ENCODE measurements around the gene ASB18. TPM values are rescaled to one million over a fixed set of nuclear protein-coding genes. Genes with fewer than 3 reads are reported as not detected.
"Not testable (repeated sequence)": the region's sequence is repeated elsewhere in the genome, so short reads cannot be mapped to it uniquely, and the experiment has no call there.

Gene ASB18
- total RNA-seq, 1 donor from 2014 or later, result not detected

DNA sequence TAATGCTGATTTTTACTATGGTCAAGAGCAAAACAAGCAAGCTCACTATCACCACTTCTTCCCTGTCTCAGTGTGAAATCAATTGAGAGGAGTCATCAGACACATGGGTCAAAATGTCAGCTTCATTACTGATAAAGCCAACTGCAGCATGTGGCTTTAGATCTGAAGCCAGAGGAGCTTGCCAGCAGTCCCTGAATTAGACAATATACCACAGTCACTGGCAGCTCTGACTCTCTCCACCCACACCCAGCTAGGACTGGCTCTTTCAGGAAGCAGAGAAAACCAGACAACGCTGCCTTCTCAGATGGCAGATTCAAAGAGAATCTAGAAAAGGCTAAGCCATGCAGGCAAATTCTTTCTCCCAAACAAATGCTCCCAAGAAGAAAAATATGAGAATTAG, 20.0 kb upstream of the ASB18 start:
- no peak overlapping the region for H3K4me3 Mint-ChIP-seq
- TF ChIP-seq, protein P1, sequence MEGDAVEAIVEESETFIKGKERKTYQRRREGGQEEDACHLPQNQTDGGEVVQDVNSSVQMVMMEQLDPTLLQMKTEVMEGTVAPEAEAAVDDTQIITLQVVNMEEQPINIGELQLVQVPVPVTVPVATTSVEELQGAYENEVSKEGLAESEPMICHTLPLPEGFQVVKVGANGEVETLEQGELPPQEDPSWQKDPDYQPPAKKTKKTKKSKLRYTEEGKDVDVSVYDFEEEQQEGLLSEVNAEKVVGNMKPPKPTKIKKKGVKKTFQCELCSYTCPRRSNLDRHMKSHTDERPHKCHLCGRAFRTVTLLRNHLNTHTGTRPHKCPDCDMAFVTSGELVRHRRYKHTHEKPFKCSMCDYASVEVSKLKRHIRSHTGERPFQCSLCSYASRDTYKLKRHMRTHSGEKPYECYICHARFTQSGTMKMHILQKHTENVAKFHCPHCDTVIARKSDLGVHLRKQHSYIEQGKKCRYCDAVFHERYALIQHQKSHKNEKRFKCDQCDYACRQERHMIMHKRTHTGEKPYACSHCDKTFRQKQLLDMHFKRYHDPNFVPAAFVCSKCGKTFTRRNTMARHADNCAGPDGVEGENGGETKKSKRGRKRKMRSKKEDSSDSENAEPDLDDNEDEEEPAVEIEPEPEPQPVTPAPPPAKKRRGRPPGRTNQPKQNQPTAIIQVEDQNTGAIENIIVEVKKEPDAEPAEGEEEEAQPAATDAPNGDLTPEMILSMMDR (conservative IDR thresholded peaks at IDR 0.05), result no peak
- peaks cover 40% of the 10 kb centered on the region for H3K27me3 Mint-ChIP-seq
- peaks cover 9% of the 10 kb centered on the region for H3K9me3 Mint-ChIP-seq
- no peak for DNase-seq (ENCODE audit: extremely low spot score, unreplicated experiment)
- H3K4me1 Mint-ChIP-seq (ENCODE audit: unreplicated experiment), result no peaks in the 10 kb centered on the region
- H3K27ac Mint-ChIP-seq, result no peak overlapping the region
- H3K36me3 Mint-ChIP-seq, result no peaks in the 10 kb centered on the region

DNA sequence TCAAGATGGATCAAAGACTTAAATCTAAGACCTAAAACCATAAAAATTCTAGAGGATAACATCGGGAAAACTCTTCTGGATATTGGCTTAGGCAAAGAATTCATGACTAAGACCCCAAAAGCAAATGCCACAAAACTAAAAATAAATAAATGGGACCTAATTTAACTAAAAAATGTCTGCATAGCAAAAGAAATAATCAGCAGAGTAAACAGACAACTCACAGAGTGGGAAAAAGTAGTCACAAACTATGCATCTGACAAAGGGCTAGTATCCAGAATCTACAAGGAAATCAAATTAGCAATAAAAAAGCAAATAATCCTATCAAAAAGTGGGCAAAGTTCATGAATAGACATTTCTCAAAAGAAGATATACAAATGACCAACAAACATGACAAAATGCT, 18.2 kb upstream of the ASB18 start:
- Mint-ChIP-seq H3K4me3 (no peak overlapping the region), H3K27me3 (peaks cover 22% of the 10 kb centered on the region), H3K36me3 (no peaks in the 10 kb centered on the region), H3K27ac (no peak overlapping the region), H3K4me1 (ENCODE audit: unreplicated experiment) (no peaks in the 10 kb centered on the region), H3K9me3 (peaks cover 9% of the 10 kb centered on the region)
- no peak for DNase-seq (ENCODE audit: extremely low spot score, unreplicated experiment)
- TF ChIP-seq, protein P1 (conservative IDR thresholded peaks at IDR 0.05), result no peak

DNA sequence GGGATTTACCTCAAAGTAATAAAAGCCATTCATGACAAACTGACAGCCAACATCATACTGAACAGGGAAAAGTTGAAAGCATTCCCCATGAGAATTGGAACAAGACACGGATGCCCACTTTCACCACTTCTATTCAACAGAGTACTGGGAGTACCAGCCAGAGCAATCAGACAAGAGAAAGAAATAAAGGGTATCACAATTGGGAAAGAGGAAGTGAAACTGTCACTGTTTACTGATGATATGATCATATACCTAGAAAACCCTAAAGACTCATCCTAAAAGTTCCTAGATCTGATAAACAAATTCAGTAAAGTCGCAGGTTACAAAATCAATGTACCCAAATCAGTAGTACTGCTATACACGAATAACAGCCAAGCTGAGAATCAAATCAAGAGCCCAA, 17.2 kb upstream of the ASB18 start:
- Mint-ChIP-seq H3K4me1 (ENCODE audit: unreplicated experiment) (no peaks in the 10 kb centered on the region), H3K9me3 (peaks cover 9% of the 10 kb centered on the region), H3K4me3 (no peak overlapping the region), H3K36me3 (no peaks in the 10 kb centered on the region), H3K27ac (no peak overlapping the region), H3K27me3 (peaks cover 17% of the 10 kb centered on the region)
- TF ChIP-seq, protein P1 (conservative IDR thresholded peaks at IDR 0.05), result no peak
- DNase-seq (ENCODE audit: extremely low spot score, unreplicated experiment), result no peak

DNA sequence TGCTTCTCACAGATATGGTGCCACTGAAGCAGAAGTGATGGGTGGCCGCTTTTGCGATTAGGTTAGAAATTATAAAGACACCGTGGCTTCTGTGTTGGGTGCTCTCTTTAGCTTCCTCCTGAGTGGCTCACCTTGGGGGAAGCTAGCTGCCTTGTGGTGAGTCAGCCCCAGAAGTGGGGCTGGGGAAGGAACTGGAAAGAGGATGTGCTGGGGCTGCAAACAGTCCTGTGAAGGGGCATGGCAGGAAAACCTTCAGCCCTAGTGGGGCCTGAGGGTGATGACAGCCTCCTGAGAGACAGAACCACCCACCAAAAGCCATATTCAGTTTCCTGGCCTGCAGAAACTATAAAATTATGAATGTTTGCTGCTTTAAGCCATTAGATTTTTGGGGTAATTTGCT, 8.9 kb upstream of the ASB18 start:
- Mint-ChIP-seq H3K27me3 (peaks cover 22% of the 10 kb centered on the region), H3K4me3 (no peak overlapping the region), H3K9me3 (peaks cover 4% of the 10 kb centered on the region), H3K36me3 (peaks cover 4% of the 10 kb centered on the region), H3K27ac (no peak overlapping the region), H3K4me1 (ENCODE audit: unreplicated experiment) (no peaks in the 10 kb centered on the region)
- DNase-seq (ENCODE audit: extremely low spot score, unreplicated experiment), result no peak
- TF ChIP-seq, protein P1 (conservative IDR thresholded peaks at IDR 0.05), result no peak

DNA sequence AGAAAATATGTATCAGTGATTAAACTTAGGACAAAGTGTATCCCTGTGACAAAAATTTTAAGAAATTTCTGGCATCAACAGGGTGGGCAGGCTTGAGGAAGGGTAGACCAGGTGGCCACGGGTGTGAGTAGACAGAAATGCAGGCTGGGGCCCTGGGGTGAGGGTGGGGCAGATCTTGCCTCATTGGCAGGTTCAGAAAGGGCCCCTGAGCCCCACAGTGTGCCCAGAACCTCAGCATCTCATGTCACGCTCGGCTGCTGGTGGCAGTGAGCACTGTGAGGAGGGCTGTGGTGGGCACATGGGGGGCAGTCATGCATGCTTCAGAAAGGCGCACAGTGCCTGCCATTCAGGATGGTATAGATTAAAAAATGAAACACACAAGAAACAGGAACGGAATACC, 7.6 kb upstream of the ASB18 start:
- Mint-ChIP-seq H3K27ac (no peak overlapping the region), H3K4me3 (no peak overlapping the region), H3K9me3 (peaks cover 4% of the 10 kb centered on the region), H3K36me3 (peaks cover 4% of the 10 kb centered on the region), H3K27me3 (peaks cover 27% of the 10 kb centered on the region), H3K4me1 (ENCODE audit: unreplicated experiment) (no peaks in the 10 kb centered on the region)
- TF ChIP-seq, protein P1 (conservative IDR thresholded peaks at IDR 0.05), result no peak
- no peak for DNase-seq (ENCODE audit: extremely low spot score, unreplicated experiment)

DNA sequence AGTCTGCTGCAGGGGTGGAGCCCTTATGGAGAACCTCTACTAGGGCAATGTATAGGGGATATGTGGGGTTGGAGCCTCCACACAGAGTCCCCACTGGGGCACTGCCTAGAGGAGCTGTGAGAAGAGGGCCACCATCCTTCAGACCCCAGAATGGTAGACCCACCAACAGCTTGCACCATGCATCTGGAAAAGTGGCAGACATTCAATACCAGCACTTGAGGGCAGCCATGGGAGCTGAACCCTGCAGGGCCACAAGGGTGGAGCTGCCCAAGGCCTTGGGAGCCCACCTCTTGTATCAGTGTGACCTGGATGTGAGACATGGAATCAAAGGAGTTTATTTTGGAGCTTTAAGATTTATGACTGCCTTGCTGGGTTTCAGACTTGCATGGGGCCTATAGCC, 5.7 kb upstream of the ASB18 start:
- H3K4me1 Mint-ChIP-seq (ENCODE audit: unreplicated experiment); H3K4me3 Mint-ChIP-seq; DNase-seq (ENCODE audit: extremely low spot score, unreplicated experiment); H3K9me3 Mint-ChIP-seq; H3K27ac Mint-ChIP-seq; H3K36me3 Mint-ChIP-seq: not testable (repeated sequence)
- H3K27me3 Mint-ChIP-seq, result peaks cover 39% of the 10 kb centered on the region
